ENCODE measurements around the gene MANBA.

Gene MANBA

GRCh38 chr4:102734116-102734515 lies 26.7 kb downstream of the MANBA start:
- Histone ChIP-seq H3F3A (ENCODE audit: insufficient read depth) (no peaks in the 10 kb centered on the region), H3K9ac (ENCODE audit: low read length) (no peak overlapping the region)

DNA sequence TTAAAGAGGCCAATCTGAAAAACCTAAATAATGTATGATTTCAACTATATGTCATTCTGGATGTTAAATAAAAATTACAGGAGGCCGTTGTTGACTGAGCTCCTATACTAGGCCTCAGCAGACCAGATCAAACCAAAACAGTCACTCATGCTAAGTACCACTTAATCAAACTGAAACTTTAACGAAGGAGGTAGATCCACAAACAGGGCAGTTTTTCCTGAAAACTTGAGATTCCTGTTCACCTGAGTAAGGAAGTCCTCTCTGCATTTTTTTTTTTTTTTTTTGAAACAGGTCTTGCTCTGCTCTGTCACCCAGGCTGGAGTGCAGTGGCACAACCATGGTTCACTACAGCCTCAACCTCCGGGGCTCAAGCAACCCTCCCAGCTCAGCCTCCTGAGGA lies 27.7 kb downstream of the MANBA start:
- Histone ChIP-seq H3K79me2 (ENCODE audit: insufficient read depth, low read length) (peaks cover under 1% of the 10 kb centered on the region; the same call in 1 of the 2 replicates), H3F3A (ENCODE audit: insufficient read depth) (no peaks in the 10 kb centered on the region), H4K20me1 (ENCODE audit: low read depth, low read length) (no peaks in the 10 kb centered on the region), H3K9me2 (replicated peaks; ENCODE audit: insufficient read depth, low read length) (no peaks in the 10 kb centered on the region), H3K27me3 (ENCODE audit: low read length) (no peaks in the 10 kb centered on the region), H3K36me3 (ENCODE audit: low read length) (no peaks in the 10 kb centered on the region), H3K9ac (ENCODE audit: low read length) (no peak overlapping the region), H2AFZ (ENCODE audit: low read depth, low read length, severe bottlenecking) (no peak overlapping the region), H3K27ac (ENCODE audit: low read depth, low read length) (no peak overlapping the region), H3K9me3 (ENCODE audit: insufficient read depth, low read length) (no peaks in the 10 kb centered on the region), H3K4me2 (ENCODE audit: low read depth, low read length, poor library complexity, severe bottlenecking) (no peak overlapping the region), H3K4me3 (ENCODE audit: insufficient read depth, low read length, poor library complexity, severe bottlenecking) (no peak overlapping the region)
- no peak for TF ChIP-seq CTCF (IDR thresholded peaks at IDR 0.05; ENCODE audit: insufficient read depth, low read length, poor library complexity, severe bottlenecking)
- no peak for TF ChIP-seq EZH2phosphoT487 (conservative IDR thresholded peaks at IDR 0.05; ENCODE audit: low read length)

More at GRCh38 chr4:102734116-102734515, 26.7 kb downstream of the MANBA start:
- peaks cover 5% of the 10 kb centered on the region; the same call in 1 of the 2 replicates for H3K79me2 ChIP-seq (ENCODE audit: insufficient read depth, low read length)
- H4K20me1 ChIP-seq (ENCODE audit: low read depth, low read length) = no peaks in the 10 kb centered on the region
- no peak overlapping the region for H3K4me2 ChIP-seq (ENCODE audit: low read depth, low read length, poor library complexity, severe bottlenecking)
- H3K9me3 ChIP-seq (ENCODE audit: insufficient read depth, low read length) = no peaks in the 10 kb centered on the region
- no peaks in the 10 kb centered on the region for H3K36me3 ChIP-seq (ENCODE audit: low read length)
- no peaks in the 10 kb centered on the region for H3K9me2 ChIP-seq (replicated peaks; ENCODE audit: insufficient read depth, low read length)
- no peaks in the 10 kb centered on the region for H3K27me3 ChIP-seq (ENCODE audit: low read length)
- no peak overlapping the region for H3K27ac ChIP-seq (ENCODE audit: low read depth, low read length)
- H2AFZ ChIP-seq (ENCODE audit: low read depth, low read length, severe bottlenecking) = no peak overlapping the region
- H3K4me3 ChIP-seq (ENCODE audit: insufficient read depth, low read length, poor library complexity, severe bottlenecking) = no peak overlapping the region
- no peak for TF ChIP-seq CTCF (IDR thresholded peaks at IDR 0.05; ENCODE audit: insufficient read depth, low read length, poor library complexity, severe bottlenecking)
- no peak for TF ChIP-seq EZH2phosphoT487 (conservative IDR thresholded peaks at IDR 0.05; ENCODE audit: low read length)

GRCh38 chr4:102732678-102733077 lies 28.1 kb downstream of the MANBA start:
- Histone ChIP-seq H3K27ac (ENCODE audit: low read depth, low read length) (no peak overlapping the region), H3K79me2 (ENCODE audit: insufficient read depth, low read length) (no peaks in the 10 kb centered on the region; the same call in 1 of the 2 replicates), H3K36me3 (ENCODE audit: low read length) (no peaks in the 10 kb centered on the region), H4K20me1 (ENCODE audit: low read depth, low read length) (no peaks in the 10 kb centered on the region), H3K27me3 (ENCODE audit: low read length) (no peaks in the 10 kb centered on the region), H3K4me3 (ENCODE audit: insufficient read depth, low read length, poor library complexity, severe bottlenecking) (no peak overlapping the region), H3F3A (ENCODE audit: insufficient read depth) (no peaks in the 10 kb centered on the region), H3K4me2 (ENCODE audit: low read depth, low read length, poor library complexity, severe bottlenecking) (no peak overlapping the region), H3K9ac (ENCODE audit: low read length) (no peak overlapping the region), H3K9me2 (replicated peaks; ENCODE audit: insufficient read depth, low read length) (no peaks in the 10 kb centered on the region), H2AFZ (ENCODE audit: low read depth, low read length, severe bottlenecking) (no peak overlapping the region), H3K9me3 (ENCODE audit: insufficient read depth, low read length) (no peaks in the 10 kb centered on the region)
- no peak for TF ChIP-seq CTCF (IDR thresholded peaks at IDR 0.05; ENCODE audit: insufficient read depth, low read length, poor library complexity, severe bottlenecking)
- TF ChIP-seq EZH2phosphoT487 (conservative IDR thresholded peaks at IDR 0.05; ENCODE audit: low read length) = no peak
